Ecto neural progenitor cell (in vitro differentiated cells): ENCODE measurements around the gene IL21R.
"Not testable (repeated sequence)": the region's sequence is repeated elsewhere in the genome, so short reads cannot be mapped to it uniquely, and the experiment has no call there.

ENCODE experiments used
- DNase-seq: peaks from one replicate; pipeline ENCODE4 v3.0.0-alpha.2; 2018; ENCODE audit warnings: low spot score

The IL21R gene

DNA sequence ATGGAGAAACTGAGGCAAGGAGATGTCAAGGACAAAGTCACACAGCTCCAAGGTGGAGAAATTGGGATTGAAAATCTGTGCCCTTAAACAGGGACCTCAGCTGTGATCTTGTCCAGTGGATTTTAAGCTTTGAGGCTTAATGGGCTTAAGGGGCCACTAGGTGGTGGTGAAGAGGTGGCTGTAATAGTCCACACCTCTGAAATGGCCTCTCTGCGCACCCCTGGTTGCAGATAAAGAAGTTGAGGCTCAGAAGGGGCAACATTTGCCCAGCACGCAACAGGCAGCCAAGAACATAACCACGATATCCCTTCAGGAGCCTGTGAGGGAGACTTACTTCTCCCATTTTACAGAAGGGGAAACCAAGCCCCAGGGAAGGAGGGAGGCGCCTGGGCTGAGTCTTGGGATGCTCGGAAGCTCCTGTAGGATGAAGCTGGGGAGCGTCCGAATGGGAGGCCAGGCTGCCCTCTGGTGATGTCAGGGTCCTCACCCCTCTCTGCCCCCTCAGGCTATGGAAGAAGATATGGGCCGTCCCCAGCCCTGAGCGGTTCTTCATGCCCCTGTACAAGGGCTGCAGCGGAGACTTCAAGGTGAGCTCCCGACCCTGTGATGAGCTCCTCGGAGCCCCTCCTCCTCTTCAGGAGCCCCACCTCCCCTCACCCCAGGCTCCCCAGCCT is 43.7 kb downstream of the IL21R start:
- no peak for DNase-seq

DNA sequence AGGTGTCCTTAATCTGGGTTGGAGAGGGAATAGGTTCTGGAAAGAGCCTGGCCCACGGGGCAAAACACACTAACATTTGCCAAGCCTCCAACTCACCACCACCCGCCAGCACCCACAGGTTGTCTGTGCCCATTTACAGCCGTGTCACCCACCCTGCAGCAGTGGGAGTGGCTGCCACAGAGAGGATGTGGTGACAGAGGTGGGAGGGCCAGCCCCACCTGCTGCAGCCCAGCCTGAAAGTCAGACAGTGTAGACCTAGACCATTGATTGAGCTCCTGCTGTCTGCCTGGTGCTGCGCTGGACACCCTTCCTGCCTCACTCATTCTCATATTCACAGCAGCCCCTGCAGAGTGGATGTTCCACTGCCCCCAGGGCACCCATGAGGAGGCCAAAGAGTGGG is 44.7 kb downstream of the IL21R start:
- DNase-seq = no peak

DNA sequence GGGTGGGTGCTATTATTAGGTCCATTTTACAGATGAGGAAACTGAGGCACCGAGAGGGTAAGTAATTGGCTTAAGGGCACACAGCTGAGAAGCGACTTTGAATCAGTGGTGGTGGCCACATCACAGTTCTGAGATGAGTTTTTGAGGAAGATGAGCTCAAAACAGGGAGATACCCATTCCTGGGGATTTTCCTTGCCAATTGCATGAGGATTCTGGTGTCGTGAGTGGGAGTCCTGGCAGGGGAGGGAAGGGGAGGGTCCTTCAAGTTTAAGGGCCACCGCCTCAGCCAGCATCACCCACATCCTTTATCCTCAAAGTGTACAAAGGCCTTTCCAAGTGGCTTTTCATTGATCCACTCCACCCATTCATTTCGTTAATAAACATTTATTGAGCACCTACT is 45.3 kb downstream of the IL21R start:
- no peak for DNase-seq

DNA sequence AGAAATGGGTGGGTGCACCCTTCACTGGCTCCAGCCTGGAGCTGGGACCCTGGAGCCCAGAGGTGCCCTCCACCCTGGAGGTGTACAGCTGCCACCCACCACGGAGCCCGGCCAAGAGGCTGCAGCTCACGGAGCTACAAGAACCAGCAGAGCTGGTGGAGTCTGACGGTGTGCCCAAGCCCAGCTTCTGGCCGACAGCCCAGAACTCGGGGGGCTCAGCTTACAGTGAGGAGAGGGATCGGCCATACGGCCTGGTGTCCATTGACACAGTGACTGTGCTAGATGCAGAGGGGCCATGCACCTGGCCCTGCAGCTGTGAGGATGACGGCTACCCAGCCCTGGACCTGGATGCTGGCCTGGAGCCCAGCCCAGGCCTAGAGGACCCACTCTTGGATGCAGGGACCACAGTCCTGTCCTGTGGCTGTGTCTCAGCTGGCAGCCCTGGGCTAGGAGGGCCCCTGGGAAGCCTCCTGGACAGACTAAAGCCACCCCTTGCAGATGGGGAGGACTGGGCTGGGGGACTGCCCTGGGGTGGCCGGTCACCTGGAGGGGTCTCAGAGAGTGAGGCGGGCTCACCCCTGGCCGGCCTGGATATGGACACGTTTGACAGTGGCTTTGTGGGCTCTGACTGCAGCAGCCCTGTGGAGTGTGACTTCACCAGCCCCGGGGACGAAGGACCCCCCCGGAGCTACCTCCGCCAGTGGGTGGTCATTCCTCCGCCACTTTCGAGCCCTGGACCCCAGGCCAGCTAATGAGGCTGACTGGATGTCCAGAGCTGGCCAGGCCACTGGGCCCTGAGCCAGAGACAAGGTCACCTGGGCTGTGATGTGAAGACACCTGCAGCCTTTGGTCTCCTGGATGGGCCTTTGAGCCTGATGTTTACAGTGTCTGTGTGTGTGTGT is 46.8 kb downstream of the IL21R start:
- DNase-seq = no peak

DNA sequence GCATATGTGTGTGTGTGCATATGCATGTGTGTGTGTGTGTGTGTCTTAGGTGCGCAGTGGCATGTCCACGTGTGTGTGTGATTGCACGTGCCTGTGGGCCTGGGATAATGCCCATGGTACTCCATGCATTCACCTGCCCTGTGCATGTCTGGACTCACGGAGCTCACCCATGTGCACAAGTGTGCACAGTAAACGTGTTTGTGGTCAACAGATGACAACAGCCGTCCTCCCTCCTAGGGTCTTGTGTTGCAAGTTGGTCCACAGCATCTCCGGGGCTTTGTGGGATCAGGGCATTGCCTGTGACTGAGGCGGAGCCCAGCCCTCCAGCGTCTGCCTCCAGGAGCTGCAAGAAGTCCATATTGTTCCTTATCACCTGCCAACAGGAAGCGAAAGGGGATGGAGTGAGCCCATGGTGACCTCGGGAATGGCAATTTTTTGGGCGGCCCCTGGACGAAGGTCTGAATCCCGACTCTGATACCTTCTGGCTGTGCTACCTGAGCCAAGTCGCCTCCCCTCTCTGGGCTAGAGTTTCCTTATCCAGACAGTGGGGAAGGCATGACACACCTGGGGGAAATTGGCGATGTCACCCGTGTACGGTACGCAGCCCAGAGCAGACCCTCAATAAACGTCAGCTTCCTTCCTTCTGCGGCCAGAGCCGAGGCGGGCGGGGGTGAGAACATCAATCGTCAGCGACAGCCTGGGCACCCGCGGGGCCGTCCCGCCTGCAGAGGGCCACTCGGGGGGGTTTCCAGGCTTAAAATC is 47.6 kb downstream of the IL21R start:
- DNase-seq = no peak

DNA sequence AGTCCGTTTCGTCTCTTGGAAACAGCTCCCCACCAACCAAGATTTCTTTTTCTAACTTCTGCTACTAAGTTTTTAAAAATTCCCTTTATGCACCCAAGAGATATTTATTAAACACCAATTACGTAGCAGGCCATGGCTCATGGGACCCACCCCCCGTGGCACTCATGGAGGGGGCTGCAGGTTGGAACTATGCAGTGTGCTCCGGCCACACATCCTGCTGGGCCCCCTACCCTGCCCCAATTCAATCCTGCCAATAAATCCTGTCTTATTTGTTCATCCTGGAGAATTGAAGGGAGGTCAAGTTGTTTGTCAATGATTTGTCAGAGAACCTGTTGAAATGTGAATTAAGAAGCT is 48.2 kb downstream of the IL21R start:
- DNase-seq = no peak

DNA sequence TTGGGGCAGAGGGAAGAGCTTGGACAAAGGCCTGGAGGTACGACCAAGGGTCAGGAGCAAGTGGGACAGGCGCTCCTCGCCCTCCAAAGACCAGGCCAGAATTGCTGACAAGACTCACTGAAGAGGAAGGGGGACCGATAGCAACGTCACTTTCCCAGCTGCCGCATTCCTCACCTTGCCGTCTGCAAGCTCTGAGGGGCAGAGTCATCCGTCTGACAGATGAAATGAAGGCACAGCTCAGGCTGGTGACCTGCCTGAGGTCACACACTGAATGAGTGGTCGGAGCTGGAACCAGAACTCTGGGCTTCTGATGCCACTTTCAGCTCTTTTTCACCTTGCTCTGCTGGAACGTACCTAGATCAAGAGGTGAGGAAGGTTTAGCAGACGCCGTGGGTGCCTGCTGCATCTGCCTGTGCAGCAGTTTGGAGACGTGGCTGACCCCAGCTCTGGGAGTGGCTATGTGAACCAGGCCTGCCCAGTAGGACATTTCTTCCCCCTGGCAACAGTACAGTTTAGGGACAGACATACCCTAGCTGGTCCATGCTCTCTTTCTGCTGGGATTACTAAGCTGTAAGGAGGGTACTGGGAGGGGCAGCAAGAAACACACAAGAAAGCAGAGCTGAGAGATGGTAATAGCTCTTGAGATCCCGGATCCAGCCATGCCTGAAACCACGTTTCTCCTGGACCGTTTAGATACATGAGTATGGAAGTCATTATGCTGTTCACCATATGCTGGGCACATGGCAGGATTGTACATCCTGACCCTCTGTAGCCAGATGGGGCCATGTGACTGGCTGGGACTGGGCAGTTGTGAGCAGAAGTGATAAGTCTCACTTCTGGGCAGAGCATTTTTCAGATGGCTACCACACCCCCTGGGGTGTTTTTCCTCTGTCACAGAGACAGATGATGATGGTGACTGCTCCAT is 50.9 kb downstream of the IL21R start:
- no peak for DNase-seq

DNA sequence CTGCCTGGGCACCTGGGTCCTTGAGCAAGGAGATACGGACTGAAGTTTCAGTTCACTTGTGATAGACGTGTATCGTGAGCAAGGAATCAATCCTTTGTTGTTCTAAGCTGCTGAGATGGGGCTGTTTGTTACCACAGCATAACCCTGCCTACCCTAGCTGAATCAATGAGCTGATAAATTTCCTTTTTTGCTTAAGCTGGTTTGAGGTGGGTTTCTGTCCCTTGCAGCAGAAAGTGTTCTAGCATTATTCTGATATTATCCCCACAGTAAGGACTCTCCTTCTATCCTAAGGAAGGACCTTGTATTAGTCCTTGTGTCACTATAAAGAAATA is 51.5 kb downstream of the IL21R start:
- no peak for DNase-seq

DNA sequence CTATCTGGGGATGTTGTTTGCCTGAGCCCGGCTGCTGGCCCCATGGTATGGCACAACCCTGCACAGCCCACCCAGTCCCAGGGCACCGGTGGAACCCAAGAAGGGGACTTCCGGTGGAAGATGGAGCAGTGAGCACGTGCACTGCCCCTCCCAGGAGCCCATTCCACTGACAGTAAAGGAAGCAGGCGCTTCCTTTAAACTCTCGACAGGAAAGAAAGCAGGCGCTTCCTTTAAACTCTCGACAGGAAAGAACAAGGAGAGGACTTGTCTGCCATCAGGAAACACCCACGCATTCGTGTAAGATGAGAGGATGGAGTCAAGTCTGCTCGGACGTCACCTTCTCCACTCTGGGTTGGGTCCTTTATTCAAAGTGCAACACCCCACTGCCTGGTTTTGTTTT is 53.7 kb downstream of the IL21R start:
- DNase-seq = no peak

DNA sequence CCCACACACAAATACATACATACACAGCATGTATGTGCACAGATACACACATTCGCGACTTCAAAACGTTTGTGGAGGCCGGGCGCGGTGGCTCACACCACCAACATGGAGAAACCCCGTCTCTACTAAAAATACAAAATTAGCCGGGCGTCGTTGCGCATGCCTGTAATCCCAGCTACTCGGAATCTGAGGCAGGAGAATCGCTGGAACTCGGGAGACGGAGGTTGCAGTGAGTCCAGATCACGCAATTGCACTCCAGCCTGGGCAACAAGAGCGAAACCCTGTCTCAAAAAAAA is 55.6 kb downstream of the IL21R start:
- not testable (repeated sequence) for DNase-seq

DNA sequence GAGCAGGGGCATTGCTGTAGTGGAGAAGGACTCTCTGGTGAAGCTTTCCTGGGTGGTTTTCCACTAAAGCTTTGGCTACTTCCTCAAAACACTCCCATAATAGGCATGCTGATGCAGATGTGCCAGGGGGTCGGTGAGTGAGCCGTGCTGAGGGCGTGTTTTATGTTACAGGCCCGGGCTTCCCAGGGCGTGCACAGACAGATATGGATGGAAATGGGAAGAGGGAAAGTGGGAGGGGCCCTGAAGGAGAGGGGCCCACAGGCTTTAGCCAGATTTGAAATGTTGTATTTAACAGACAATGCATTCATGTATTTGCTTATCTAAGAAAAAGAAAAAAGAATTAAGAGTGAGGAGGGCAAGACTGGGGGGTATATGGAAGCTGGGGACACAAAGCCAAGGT is 56.3 kb downstream of the IL21R start:
- DNase-seq = no peak

DNA sequence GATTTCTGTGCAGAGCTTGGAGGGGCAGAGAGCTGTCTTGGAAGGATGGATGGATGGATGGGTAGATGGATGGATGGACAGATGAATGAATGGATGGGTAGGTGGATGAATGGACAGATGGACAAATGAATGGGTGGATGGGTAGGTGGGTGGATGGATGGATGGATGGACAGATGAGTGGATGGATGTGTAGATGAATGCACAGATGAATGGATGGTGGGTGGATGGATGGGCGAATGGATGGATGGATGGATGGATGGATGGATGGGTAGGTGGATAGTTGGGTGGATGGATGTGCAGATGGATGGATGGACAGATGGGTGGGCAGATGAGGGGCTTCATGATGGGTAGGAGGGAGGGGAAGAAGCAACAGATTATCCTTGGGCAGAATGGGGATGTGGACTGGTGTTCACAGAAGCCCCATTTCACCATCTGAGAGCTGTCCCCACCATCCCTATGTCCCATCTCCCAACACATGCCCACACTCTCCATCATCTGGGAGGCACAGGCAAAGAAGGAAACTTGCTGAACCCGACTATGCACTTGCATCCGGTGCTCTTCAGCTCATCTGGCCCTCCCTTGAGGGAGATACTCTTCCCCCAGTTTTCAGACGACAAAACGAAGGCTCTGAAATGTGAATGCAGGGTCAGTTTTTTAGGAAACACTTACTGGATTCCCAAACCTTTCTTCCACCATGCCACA is 57.2 kb downstream of the IL21R start:
- DNase-seq = no peak

DNA sequence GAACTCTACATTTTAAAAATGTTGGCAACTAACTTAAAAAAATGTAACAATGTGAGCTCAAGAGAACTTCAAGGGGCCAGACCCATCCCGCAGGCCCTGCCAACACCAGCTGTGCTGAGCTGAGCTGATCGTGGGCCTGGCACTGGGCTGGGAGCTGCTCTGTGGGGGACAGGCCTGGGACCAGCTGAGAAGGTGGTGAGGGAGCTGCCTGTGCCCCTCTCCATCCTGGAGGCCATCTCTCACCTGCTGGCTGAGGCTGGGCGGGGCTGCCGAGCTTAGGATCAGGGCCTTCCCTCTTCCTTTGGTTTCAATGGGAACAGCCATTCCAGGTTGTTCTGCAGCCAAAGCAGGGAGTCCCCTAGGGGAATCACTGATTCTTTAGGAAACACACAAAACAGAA is 58.2 kb downstream of the IL21R start:
- DNase-seq = no peak

DNA sequence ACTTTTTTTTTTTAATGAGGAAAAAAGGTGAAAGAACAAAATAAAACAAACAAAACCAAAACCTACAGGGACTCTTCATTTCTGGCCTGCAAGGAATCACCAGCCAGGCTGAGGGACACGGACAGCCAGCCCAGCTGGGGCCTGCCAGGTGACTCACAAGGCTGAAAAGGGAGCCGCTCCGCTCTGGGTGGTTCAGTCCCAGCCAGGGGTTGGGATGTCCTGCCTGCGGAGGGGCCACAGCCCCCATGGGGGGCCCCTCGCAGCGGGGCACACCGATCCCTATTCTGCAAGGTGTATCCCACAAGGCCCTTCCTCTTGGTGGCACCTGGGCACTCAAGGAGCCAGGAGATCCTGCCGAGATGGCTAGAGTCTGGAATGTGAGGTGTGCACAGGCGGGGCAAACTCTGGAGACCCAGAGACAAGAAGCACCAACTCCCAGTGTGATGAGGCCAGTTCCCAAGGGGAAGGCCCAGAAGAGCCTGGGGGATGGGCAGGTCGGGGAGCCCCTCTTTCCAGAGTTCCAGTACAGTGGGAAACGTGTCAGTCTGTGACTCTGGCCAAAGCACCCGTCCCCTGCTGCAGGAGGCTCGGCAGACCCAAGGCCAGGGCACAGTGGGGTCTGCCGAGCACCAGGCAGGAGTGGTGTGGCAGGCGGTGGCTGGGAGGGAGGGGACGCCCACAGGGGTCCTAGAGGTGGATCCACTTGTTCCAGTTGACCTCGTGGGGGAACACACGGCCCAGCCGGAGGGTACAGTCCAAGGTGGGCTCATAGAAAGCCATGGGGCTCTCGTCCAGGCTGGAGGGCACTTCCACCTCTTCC is 58.9 kb downstream of the IL21R start:
- DNase-seq = no peak

DNA sequence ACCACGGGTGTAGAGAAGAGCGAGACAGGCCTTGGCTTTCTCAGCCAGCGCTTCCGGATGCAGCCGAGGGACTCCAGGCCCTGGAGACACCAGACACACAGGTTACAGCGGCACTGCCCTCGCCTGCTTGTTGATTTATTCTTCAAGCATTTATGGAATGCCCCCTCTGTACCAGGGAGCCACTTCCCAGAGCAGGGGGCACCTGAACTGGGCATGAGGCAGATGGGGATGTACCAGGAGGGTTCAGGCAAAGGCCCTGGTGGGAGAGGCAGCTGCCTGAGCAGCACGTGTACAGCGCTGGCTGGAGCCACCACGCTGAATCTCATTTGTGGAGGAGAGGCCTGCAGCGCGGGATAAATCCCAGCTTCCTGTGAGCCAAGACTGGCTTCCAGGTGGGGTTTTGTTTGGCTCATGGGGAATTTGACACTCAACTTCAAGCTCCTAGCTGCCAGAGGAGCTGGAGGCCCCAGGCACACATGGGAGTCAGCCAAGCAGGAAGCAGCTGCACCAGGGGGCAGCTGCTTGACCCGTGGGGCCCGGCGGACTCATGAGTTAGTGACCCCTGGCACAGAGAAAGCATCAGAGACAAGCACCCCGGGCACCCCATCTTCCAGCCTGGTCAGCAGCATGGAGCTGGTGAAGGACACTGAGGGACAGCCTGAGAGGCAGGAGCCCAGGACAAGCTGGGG is 59.7 kb downstream of the IL21R start:
- no peak for DNase-seq

DNA sequence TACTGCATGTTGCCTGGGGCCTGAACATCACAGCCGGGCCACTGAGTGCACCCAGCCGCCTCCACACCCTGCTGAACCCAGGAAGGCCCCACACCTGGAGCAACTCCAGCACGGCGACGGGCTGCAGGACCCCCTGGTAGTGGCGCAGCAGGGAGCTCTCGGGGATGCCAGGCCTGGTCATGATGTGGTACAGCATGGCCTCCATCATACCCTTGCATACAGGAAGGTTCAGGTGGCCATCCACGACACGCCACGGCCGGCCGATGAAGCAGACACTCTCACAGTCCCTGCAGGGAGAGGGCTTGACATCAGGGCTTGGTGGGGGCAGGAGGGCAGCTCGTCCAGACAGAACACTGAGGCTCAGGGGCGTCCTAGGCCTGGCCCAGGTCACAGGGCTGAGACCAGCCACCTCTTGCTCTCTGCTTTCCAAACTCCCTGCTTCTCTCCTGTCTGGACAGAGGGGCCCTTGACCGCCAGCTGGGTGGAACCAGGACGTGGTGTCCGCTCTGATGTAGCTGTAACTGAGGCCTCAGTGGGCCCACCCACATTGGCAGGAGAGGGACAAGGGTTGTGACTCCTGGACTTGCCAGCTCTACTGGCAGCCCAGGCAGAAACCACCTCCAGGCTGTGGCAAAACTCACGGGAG is 60.3 kb downstream of the IL21R start:
- DNase-seq = no peak

DNA sequence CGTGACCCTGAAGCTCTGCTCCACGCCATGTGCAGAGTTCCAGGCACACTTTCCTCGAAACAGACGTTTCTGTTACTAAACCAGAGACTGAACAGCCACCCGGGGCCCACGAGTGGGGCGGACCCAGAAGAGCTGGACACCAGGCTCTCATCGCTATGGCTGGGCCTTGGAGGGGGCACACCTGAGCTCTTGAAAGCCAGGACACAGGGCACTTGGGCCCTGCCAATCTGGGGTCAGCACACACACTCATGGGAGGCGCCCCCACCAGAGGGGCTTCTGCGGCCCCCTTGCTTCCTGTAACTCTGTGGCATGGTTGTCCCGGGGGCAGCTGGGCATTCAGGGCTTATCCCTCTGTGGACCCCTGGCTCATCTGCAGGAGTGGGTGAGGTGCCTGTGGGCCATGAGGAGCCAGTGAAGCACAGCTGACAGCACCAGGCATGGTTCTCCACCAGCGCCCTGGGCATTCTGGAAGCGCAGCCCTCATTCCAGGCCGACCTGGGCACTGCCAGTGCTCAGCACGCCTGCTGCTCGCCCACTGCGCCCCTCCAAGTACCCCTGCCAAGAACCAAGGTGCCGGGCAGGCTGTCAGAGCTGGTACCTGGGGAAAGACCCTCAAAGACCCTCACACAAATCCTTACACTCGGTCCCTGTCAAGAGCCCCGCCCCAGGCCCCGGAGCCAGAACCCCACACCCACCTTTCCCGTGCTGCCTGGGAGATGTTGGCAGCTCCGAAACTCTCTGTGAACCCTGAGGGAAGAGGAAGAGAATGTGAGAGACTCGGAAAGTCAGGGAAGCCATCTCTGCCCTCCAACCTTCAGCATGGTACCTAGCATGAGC is 61.1 kb downstream of the IL21R start:
- no peak for DNase-seq

DNA sequence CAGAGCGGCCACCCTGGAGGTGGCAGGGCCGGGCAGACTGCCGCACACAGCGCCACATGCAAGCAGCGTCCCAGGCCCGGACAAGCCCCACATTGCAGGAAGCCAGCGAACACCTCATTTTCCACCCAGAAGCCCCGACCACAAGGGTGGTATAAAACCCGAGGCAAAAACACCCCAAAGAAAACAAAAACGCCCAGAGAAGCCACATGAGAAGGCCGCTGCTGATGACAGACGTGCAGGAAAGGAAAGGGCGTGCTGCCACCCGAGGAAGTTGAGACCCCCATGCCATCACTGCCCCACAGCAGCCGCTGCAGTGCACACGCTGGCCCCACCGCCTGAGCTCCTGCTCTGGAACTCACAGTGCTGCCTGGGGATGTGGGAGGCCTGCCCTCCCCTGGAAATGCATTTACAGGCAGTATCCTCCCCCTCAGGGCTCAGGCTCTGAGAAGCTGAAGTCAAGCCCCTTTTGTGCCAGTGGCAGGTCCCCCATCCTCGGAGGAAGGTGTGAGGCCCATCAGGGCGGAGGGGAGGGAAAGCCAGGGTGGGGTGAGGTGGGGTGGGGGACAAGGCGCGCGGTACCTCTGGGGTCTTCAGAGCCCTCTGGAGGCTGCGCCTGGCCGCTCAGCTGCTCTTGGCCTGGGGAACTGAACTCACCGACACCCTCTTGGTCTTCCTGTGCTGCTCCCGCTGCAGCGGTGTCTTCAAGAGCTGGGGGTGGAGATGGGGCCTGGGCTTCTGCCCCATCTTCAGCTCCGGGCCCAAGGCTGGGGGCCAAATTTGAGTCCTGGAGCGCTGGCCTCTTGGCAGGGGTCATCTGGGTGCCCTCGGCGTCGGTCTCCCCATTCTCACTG is 62.0 kb downstream of the IL21R start:
- DNase-seq = no peak
